ENCODE measurements around the gene ZNF333. TPM values are rescaled to one million over a fixed set of nuclear protein-coding genes. Genes with fewer than 3 reads are reported as not detected.
"Not testable (repeated sequence)": the region's sequence is repeated elsewhere in the genome, so short reads cannot be mapped to it uniquely, and the experiment has no call there.

Gene ZNF333
- total RNA-seq, 2 donors from 2014 or later = 57.1 to 59.0 TPM

DNA sequence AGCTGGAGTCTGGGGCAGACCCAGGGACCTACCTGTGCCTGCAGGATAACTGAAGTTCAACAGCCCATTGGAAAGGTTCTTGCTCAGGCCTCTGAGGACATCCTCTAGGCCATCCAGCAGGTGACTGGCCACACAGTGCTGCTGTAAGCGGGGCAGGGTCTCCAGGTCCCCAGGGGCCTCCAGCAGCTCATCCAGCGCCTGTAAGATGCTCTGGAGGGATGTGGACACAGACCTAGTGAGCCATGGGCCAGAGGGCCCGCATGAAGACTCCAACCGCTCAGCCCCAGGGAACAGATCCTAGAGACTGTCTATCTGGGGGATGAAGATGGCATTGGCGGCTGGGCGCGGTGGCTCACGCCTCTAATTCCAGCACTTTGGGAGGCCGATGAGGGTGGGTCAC is 74.6 kb downstream of the ZNF333 start:
- Histone ChIP-seq H3K4me1 (ENCODE audit: control insufficient read depth in 1 of 2, low read depth in 2 of 2) (no peaks in the 10 kb centered on the region), H3K9me3 (no peaks in the 10 kb centered on the region), H3K4me3 (no peak overlapping the region), H3K36me3 (no peaks in the 10 kb centered on the region), H3K27me3 (replicated peaks; ENCODE audit: insufficient read depth) (no peaks in the 10 kb centered on the region), H3K27ac (no peak overlapping the region)
- TF ChIP-seq CTCF (IDR thresholded peaks at IDR 0.05) = no peak
- DNase-seq (ENCODE audit: low spot score) (no peak), ATAC-seq (ENCODE audit: insufficient number of reproducible peaks, low FRiP score, low read depth) (no peak)

DNA sequence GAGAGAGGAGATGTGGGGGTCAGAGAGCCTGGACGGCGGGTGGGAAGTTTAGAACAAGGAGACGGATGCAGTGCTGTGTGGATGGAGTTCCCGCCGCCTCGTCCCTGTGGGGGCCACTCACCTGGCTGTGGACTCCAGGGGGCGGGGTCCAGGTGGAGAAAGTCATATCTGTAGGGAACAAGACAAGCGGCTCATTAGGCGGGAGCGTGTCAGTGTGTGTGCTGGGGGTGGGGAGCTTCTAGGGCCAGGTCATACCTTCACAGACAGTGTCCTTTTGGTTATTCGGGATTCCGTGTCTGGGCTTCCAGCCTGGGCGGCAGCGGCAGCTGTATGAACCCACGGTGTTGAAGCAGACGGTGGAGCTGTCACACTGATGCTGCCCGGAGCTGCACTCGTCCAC is 75.6 kb downstream of the ZNF333 start:
- DNase-seq (ENCODE audit: low spot score); H3K4me1 ChIP-seq (ENCODE audit: control insufficient read depth in 1 of 2, low read depth in 2 of 2); H3K27ac ChIP-seq; H3K36me3 ChIP-seq; ATAC-seq (ENCODE audit: insufficient number of reproducible peaks, low FRiP score, low read depth); H3K4me3 ChIP-seq; H3K9me3 ChIP-seq; H3K27me3 ChIP-seq (replicated peaks; ENCODE audit: insufficient read depth): not testable (repeated sequence)

DNA sequence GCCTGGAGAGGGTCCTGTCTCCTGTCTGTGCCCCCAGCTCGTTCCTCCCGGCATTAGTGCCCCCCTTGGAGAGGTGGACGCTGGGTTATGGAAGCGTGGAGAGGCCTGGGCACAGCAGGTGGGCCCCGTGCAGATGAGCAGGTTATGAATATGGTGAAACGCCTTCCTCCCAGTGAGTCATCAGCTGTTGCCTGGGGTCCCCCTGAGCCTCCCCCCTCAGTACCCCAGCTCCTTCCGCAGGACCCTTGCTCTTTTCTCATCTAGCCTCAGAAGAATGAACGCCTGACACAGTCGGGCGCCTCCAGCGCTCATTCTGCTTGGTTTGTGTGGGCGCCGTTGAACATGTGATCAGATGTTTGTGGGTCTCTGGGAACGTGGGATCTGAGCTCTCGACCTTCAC is 76.0 kb downstream of the ZNF333 start:
- not testable (repeated sequence) for H3K36me3 ChIP-seq; H3K27ac ChIP-seq; DNase-seq (ENCODE audit: low spot score); H3K9me3 ChIP-seq; ATAC-seq (ENCODE audit: insufficient number of reproducible peaks, low FRiP score, low read depth); H3K27me3 ChIP-seq (replicated peaks; ENCODE audit: insufficient read depth); H3K4me1 ChIP-seq (ENCODE audit: control insufficient read depth in 1 of 2, low read depth in 2 of 2); H3K4me3 ChIP-seq

DNA sequence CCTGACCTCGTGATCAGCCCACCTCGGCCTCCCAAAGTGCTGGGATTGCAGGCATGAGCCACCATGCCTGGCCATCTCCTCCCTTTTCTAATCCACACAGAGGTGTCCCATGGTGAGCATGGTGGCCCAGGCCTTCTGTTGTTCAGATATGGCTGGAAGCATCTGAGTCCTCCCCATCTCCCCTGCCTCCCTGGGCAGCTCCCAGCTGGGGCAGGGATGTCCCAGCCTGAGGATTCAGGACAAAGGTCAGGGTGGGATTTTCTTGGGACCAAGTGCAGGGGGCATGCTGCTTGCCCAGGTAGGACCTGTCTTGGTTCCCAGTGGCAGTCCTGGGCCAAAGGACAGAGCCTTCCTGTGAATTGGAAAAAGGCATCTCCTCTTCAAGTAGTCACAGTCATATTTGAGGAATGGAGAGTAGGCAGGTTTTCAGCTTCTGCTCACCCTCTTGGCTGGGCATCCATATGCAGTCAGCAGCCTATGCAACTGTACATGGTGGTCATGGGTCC is 77.7 kb downstream of the ZNF333 start:
- ATAC-seq (ENCODE audit: insufficient number of reproducible peaks, low FRiP score, low read depth) (no peak), DNase-seq (ENCODE audit: low spot score) (no peak)
- H3K9me3 ChIP-seq = no peaks in the 10 kb centered on the region
- H3K27me3 ChIP-seq (replicated peaks; ENCODE audit: insufficient read depth) = no peaks in the 10 kb centered on the region
- no peaks in the 10 kb centered on the region for H3K4me1 ChIP-seq (ENCODE audit: control insufficient read depth in 1 of 2, low read depth in 2 of 2)
- H3K36me3 ChIP-seq = no peaks in the 10 kb centered on the region
- no peak for TF ChIP-seq CTCF (IDR thresholded peaks at IDR 0.05)
- no peak overlapping the region for H3K27ac ChIP-seq
- no peak overlapping the region for H3K4me3 ChIP-seq

DNA sequence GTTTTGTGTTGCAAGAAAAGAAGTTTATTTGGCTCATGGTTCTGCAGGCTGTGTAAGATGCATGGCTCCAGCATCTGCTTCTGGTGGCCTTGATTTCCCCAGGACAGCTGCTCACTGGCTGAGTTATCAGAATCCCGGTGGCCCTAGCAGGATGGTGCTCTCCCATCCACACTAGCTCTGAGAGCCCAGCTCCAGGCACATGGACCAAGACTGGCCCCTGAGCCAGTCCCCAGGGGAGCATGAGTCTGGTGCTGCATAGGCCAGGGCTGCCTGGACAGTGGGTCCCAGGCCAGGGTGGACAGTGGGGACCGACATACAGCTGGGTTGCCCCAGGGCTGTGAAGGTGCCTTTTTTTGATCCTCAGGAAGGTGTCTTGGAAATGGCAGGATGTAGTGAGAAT is 78.2 kb downstream of the ZNF333 start:
- DNase-seq (ENCODE audit: low spot score) = no peak
- Histone ChIP-seq H3K27me3 (replicated peaks; ENCODE audit: insufficient read depth) (no peaks in the 10 kb centered on the region), H3K4me3 (no peak overlapping the region), H3K9me3 (no peaks in the 10 kb centered on the region), H3K27ac (no peak overlapping the region), H3K36me3 (no peaks in the 10 kb centered on the region), H3K4me1 (ENCODE audit: control insufficient read depth in 1 of 2, low read depth in 2 of 2) (no peaks in the 10 kb centered on the region)
- ATAC-seq (ENCODE audit: insufficient number of reproducible peaks, low FRiP score, low read depth) = no peak
- TF ChIP-seq CTCF (IDR thresholded peaks at IDR 0.05) = no peak

DNA sequence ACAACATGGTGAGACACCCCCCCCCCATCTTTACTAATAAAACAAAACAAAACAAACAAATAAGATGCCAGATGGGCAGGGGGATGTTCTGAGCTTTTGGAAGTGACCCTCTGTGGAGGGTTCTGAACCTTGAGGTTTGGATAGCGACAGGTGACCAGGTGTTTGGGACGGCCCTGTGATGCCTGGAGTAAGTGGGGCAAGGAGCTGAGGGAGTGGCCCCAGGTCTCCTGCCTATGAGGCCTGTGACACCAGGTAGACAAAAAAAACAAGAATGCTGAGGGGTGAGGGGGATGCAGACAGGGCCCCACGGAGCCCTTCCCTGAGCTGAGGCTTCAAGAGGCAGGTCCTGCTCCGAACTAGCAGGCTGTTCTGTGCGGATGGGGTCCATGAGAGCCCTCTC is 79.4 kb downstream of the ZNF333 start:
- TF ChIP-seq CTCF (IDR thresholded peaks at IDR 0.05) = no peak
- ATAC-seq (ENCODE audit: insufficient number of reproducible peaks, low FRiP score, low read depth) (no peak), DNase-seq (ENCODE audit: low spot score) (no peak)
- Histone ChIP-seq H3K4me3 (no peak overlapping the region), H3K9me3 (no peaks in the 10 kb centered on the region), H3K4me1 (ENCODE audit: control insufficient read depth in 1 of 2, low read depth in 2 of 2) (no peaks in the 10 kb centered on the region), H3K27ac (no peak overlapping the region), H3K36me3 (no peaks in the 10 kb centered on the region), H3K27me3 (replicated peaks; ENCODE audit: insufficient read depth) (no peaks in the 10 kb centered on the region)

All from thoracic aorta (tissue), 2 donors.